ENCODE data around the gene ERGIC1.

ERGIC1 gene

DNA sequence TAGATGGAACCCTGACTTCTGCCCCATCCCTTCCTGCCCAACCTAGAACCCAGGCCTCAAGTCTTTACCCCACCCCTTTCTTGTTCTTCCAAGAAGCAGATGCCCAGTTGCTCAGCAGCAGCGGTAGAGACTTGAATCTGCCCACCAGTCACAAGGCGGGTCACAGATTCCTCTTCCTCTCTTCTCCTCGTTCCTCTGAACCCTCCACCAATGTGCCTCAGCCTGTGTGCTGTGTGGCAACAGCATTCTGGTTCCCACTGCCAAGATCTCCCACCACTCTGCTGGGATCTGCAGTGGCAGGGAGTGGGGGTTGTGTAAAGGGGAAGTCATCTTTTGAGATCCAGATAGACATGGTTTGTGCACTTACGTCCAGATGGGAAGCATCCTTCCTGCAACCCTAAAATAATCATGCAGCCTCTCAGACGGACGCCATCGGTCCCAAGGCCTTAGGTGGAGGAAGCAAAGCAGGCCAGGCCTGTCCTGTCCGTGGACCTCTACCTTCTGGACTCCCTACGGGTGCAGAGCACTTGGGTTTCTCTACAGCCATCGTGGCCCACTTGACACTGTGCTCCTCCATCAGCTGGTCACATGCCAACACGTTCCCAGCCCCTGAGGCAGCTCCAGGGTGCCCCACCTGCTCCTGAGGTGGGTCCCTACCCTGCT lies 117.5 kb downstream of the ERGIC1 start:
- no peak for DNase-seq

DNA sequence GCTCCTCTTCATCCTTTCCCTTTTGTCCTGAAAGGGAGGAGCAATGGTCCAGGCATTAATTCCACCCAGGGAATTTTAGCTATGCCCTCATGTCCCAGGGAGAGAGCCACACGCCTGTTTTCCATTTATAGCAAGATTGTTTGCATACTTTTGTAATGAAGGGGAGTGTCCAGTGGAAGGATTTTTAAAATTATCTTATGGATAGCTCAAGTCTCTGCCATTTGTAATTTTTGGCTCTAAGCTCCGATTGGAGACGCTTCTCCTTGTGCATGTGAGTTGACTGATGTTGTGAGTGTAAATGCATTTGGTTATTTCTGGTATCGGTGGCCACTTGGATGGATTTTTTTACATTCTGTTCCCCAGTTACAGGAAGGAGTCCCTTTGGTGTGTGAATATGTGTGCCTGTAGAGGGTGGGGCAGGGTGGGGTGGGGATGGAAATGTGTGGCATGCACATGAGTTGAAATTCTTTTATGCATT lies 118.0 kb downstream of the ERGIC1 start:
- DNase-seq = no peak

DNA sequence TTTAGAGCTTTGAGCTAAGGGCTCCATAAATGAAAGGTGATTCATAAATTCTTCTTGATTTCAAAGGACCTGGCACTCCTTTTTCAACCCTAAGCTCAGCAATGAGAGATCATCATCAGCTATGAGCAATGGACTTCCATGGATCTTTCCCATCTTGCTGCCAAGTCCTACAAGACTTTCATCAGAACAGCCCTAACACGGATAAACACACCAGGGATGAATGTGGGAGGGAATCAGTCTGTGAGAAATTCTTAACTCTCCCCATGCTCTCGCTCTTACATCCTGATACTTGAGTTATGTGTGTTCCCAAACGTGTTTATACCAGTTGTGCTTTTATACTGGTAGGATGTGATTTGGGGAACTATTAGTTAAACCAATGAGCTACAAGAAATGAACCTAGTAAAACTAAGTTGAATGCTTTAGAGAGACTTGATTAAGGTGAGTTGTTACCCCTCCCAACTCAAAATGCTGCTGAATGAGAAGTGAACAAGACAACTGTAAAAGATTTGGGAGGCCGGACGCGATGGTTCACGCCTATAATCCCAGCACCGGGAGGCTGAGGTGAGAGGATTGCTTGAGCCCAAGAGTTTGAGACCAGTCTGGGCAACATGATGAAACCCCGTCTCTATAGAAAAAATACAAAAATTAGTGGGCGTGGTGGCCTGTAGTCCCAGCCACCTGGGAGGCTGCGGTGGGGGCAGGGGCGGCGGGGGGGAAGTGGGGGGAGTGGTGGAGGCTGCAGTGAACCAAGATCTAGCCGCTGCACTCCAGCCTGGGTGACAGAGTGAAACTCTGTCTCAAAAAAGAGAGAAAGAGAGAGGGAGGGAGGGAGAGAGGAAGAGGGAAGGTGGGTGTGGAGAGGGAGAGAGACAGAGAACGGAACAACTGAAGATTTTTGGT lies 120.0 kb downstream of the ERGIC1 start:
- DNase-seq = no peak

DNA sequence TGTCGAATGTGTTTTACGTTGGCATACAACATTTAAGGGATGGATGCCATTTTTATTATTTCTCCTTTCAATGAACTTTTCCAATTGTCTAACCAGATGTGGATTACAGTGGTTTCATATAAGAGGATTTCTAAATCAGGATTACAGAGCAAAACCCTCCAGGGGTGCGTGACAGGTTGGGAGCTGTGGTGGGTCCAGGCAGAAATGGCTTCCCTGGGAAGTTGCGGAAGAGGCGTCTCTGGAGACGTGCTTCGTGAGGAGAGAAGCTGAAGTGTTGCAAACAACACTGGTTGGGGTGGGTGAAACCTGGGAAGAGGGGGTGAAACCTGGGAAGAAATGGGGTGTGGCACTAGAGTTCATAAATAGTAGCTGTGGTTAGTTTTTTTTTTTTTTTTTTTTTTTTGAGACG lies 120.7 kb downstream of the ERGIC1 start:
- DNase-seq = no peak

DNA sequence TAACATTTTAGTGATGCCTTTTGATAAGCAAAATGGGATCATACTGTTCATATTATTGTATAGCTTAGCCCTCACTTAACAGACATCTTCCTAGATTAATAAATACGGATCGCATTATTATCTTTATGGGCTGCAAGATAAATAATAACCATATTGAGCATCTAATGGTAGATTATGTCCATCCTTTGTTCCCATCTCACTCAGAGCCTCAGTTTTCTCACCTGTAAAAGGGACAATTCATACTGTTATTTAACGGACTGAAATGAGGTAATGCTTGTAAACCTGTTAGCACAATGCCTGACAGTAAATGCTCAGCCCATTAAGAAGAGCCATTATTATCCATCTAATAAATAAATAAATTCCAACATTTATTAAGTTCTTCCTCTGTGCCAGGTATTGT lies 122.2 kb downstream of the ERGIC1 start:
- no peak for DNase-seq

DNA sequence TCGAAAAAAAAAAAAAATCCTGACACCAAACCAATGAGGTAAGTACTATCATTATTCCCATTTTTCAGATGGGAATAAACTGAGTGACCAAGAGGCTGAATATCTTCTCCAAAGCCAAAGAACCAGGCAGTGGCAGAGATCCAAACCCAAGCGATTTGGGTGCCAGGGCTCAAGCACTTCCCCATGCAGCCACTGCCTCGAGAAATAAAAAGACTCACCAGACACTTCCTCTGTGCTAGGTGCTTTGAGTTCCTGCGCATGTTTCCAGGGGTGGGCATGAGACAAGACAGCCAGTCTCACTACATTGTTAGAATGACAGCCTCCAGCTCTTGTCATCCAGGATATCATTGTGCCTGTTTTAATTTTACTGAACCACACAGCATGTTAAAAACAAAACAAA lies 122.9 kb downstream of the ERGIC1 start:
- no peak for DNase-seq

DNA sequence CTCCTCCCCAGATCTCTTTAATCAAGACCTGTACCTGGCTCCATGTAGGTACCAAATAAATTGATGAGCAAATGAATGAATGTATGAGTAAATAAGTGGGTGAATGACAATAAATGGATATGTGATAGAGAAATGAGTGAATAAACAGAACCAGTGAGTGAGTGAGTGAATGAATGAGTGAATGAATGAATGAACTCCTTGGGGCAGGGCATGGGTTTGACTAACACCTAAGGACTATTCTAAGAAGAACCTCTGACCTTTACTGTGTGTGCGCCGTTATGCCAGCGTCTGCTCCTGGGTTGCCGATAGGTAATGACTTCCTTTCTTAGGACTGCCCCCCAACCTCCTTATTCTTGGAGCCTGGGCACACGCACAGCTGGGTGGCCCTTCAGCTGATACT lies 123.4 kb downstream of the ERGIC1 start:
- DNase-seq = no peak

DNA sequence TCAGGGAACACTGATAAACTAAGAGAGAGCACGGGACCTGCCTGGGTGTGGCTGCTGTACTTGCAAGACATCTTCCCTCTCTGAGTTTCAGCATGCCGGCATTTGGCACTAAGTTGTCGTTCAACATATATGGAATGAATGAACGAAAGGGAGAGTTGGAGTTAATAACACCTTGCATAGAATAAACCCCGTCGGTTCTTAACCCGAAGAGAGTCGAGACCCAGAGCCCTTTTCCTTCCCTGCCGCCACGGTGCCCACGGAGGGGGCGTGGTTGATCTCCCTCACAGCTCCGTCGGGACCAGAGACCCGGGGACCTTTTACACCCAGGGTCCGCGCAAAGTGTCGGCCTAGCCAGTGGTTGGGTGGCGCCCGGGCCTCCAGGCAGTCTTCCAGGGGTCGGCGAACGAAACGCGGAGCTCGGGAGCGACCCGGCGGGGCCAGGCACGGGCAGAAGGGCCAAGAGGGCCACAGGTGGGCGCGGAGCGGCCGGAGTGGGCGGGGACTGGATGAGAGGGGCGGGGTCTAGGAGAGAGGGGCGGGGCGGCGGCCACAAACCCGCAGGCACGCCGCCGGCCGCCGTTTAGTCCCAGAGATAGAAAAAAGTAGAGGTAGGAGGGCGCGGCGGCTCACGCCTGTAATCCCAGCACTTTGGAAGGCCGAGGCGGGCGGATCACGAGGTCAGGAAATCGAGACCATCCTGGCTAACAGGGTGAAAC lies 124.4 kb downstream of the ERGIC1 start:
- peak; percentile 65 for DNase-seq

DNA sequence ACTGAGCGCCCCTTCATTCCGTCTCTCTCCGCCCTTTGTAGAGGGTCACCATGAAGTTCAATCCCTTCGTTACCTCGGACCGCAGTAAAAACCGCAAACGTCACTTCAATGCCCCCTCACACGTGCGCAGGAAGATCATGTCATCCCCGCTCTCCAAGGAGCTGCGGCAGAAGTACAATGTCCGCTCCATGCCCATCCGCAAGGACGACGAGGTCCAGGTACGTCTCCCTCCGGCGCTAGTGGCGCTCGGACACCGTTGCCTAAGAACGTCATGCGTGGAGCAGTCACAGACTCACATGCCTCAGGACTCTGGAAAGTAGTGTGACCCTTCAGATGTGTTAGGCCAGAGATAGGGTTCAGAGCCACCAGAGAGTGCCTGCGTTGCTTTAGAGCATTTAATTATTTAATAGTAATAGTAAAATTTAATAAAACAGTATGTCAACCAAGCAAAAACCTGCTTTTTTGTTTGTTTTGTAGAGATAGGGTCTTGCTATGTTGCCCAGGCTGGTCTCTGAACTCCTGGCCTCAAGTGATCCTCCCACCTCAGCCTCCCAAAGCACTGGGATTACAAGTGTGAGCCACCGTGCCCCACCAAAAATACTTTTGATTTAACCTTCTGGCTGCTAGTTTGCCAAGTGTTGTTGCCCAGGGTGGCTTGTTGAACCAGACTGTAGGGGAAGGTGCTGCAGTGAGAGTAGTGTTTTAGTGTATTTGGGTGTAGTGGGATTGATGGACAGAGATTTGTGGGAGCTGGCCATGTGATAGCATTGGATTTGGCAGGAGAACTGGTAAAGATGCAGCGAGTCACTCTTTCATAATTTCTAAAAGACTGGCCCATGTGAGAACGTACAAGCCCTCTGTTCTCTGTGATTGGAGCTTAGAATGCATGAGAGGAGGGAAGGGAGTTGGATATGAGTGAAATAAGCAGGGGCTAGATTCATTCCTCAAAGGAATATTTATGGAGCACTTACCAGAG lies 126.1 kb downstream of the ERGIC1 start:
- no peak for DNase-seq

DNA sequence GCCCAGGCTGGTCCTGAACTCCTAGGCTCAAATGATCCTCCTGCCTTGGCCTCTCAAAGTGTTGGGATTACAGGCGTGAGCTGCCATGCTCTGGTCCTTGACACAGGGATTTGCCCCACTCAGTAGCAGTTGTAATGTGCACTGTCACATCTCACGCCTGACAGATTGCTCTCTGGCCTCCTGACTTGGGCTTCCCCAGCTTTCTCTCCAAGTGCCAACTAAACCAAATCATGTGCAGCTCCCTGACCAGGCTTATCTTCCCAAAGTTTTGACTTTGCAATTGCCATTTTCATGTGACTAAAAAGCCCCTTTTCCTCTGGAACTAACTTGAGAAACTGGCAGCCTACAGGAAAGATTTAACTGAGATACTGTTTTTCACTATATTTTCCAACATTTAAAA lies 135.9 kb downstream of the ERGIC1 start:
- DNase-seq = no peak

DNA sequence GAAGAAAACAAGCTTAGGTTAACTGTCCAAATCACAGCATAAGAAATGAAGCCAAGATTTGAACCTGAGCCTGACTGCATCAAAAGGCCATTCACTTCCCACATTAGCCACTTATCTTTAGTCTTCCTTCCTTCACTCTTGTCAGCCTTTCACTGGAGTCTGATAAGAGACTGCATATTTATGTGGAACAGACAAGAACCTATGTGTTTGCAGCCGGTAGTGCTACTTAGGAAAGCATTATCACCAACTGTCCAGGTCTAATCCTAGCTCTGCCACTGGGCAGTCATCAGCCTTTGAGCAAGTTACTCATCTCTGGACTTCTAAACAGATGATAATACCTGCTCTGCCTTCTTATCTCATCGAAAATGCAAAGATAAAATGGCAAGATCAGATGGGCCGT lies 137.4 kb downstream of the ERGIC1 start:
- DNase-seq = no peak

DNA sequence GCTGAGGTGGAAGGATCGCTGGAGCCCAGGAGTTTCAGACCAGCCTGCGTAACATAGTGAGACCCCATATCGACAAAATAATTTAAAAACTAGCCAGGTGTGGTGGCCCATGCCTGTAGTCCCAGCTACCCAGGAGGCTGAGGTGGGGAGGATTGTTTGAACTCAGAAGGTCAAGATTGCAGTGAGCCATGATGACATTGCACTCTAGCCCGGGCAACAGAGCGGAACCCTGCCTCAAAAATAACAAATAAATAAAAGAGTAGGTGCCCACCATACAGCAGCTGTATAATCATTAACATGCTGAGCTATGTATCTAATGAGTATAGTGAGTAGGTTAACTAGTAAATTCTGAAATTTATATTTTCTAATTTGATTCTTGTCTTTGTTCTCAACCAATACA lies 138.5 kb downstream of the ERGIC1 start:
- no peak for DNase-seq

DNA sequence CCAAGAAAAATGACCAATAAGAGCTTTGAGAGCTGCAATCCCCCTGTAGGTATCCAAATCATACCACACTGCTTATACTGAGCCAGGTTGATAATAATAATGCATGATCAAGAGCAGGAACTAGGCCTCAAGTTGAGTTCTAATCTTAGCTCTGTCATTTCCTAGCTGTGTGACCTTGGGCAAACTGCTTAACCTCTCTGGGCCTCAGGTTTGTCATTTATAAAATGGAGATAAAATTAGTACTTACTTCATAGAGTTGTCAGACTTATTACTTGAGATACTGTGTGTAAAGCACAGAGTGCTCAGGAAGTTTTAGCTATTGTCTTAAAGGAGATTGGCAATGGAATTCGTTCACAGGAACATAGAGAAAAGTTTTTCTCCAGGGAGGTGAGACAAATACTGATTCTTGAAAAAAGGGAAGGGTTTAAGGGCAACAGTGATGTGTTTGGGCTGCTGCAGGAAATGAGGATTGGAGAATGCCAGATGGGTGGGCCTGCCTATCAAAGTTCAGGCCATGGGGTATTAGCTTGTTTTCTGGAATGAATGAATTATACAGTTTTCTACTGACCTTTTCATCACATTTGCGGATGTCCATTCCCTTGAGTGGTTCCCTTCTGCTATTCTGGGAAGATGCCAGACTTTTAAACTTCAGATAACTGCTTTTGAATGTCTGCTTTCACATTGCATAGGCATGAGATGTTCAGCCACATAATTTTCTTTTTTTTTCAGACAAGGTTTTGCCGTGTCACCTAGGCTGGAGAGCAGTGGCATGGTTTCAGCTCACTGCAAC lies 139.3 kb downstream of the ERGIC1 start:
- no peak for DNase-seq

DNA sequence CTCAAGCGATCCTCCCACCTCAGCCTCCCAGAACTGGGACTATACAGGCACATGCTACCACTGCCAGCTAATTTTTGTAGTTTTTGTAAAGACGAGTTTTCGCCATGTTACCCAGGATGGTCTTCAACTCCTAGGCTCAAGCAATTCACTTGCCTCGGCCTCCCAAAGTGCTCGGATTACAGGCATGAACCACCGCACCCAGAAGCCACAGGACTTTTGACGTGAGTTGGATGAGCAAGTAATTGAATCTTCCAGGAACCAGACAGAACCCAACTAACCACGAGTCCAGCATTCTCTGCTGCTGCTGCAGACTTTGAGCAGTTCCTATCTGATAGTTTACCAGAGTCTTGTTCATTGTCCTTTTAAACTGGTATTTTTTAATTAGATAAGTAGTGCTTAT lies 139.9 kb downstream of the ERGIC1 start:
- no peak for DNase-seq

DNA sequence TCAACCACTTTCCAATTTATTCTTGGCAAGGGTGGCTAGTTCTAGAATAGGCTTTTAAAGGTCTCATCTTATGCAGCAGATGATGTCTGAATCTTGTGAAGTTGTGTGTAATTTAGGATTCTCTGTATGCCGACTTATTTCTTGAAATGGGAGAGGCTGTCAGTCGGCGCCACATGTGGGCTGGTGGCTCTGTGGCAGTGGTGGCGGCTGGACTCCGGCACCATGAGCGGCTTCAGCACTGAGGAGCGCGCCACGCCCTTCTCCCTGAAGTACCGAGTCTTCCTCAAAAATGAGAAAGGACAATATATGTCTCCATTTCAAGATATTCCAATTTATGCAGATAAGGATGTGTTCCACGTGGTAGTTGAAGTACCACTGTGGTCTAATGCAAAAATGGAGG lies 141.2 kb downstream of the ERGIC1 start:
- DNase-seq = no peak

DNA sequence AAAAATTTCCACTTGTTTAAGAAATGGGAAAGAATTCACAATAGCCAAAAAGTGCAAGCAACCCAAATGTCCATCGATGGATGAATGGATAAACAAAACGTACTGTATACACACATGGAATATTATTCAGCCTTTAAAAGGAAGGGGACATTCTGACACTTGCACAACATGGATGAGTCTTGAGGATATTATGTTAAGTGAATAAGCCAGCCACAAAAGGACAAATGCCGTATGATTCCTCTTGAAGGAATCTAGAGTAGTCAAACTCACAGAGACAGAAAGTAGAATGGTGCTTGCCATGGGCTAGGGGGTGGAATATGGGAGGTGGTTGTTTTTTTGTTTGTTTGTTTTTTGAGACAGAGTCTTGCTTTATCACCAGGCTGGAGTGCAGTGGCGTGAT lies 145.7 kb downstream of the ERGIC1 start:
- no peak for DNase-seq

DNA sequence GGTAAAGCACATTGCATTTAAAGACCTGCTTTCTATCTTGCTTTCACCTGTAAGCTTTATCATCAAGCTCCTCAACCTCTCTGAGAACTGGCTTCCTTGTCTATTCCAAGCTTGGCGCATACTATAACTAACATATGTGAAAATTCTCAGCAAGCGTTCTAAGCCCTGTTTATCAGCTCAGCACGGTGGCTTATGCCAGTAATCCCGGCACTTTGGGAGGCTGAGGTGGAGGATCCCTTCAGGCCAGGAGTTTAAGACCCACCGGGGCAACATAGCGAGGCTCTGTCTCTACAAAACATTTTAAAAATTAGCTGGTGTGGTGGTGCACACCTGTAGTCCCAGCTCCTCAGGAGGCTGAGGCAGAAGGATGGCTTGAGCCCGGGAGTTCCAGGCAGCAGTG lies 147.9 kb downstream of the ERGIC1 start:
- no peak for DNase-seq

DNA sequence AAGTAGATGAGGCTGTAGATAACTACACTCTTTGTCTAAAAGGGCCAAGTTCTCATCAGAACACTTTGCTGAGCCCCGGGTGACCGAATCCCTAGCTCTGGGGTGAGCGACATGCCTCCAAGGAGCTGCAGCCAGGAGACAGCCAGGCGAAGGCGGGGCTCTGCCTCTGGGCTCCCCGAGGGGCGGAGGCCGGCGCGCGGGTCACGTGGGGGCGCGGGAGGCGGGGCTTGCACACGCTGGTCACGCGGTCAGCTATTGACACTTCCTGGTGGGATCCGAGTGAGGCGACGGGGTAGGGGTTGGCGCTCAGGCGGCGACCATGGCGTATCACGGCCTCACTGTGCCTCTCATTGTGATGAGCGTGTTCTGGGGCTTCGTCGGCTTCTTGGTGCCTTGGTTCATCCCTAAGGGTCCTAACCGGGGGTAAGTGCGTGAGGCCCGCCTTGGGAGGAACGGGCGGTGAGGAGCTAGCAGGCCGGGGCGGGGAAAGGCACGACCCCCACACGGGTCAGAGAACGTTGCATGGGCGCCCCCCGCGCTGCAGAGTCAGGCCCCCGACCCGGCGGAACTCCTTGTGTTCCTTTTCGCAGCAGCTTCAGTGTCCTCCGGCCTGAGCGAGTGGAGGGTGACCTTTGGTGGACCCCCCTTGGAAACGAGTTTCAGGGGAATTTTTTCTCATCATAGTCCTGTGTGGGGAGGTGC lies 149.6 kb downstream of the ERGIC1 start, which contains the start of gene ATP6V0E1:
Gene ATP6V0E1 (plus strand): TSS at position 230 of the 702 bp plus-strand sequence. CDS start 90 bp downstream, at position 320.
- peak; percentile 97 for DNase-seq

DNA sequence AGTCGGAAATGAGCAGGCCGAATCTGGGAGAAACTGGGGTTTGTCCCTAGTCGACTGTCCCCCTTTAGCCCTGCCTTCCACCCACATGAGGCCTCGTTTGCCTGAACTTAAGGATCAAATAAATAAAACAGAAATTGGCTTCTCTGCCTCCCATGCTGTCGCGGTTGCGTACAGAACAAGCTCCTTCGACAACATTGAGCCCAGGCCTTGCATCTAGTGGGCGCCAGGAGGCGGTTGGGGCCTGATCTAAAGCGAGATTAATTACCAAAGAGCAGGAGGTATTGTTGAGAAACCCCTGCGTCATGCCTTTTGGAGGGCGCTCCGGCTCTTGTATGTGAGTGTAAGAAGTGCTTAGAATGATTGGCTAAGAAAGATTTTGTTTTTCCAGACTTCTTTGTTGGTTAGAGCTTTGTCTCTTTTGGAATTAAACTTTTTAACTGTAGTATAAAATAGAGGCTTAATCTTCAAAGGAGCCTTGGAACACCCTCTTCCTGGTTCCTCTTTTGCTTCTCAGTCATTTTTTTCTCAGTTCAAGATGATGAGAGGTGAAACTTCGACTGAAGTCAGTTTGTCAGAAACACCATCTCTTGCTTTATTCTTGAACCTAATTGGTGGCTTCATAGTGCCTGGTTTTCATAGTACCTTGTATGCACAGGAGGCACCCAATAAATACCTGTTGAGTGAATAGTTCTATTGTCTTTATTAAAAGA lies 150.3 kb downstream of the ERGIC1 start:
- DNase-seq = peak; percentile 82

DNA sequence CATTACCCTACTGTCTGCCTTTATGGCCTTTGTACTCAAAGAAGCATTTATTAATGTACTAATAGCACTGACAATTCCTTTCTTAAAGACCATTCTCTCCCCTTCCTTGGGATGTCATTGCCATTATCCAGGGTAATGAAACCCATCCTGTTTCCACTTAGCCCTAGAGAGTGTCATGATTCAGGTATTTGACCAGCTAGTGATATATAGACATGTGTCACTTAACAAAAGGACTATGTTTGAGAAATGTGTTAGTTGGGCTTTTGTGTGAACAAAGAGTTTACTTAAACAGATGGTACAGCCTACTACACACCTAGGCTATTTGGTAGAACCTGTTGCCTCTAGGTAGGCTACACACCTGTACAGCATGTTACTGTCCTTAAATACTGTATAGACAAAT lies 151.5 kb downstream of the ERGIC1 start:
- no peak for DNase-seq
